GM18907 (cell line): ENCODE results near the gene PLPP3.

ENCODE experiments used
- ATAC-seq: cut with Tn5 transposase; IDR thresholded peaks from one replicate; pipeline ENCODE4 v1.9.1; 2021; ENCODE audit warnings: mild to moderate bottlenecking, moderate library complexity; ENCODE audit not compliant: unreplicated experiment

The PLPP3 gene

GRCh38 chr1:56548571-56548970, 30.8 kb downstream of the PLPP3 start:
- ATAC-seq = no peak

GRCh38 chr1:56547977-56548376, 31.4 kb downstream of the PLPP3 start:
- ATAC-seq = no peak

GRCh38 chr1:56547473-56547872, 31.9 kb downstream of the PLPP3 start:
- ATAC-seq = no peak

- ATAC-seq = no peak
These were observed 33.7 kb downstream of the PLPP3 start for GRCh38 chr1:56545711-56546110.

GRCh38 chr1:56543783-56544612, 35.4 kb downstream of the PLPP3 start:
- no peak for ATAC-seq

GRCh38 chr1:56542651-56543050, 36.7 kb downstream of the PLPP3 start:
- ATAC-seq = no peak

GRCh38 chr1:56541408-56541807, 38.0 kb downstream of the PLPP3 start:
- ATAC-seq = no peak

- no peak for ATAC-seq
These were observed 38.9 kb downstream of the PLPP3 start for GRCh38 chr1:56540467-56540866.

GRCh38 chr1:56539520-56539931, 39.8 kb downstream of the PLPP3 start:
- no peak for ATAC-seq

- no peak for ATAC-seq
These were observed 40.8 kb downstream of the PLPP3 start for GRCh38 chr1:56538532-56538931.

- ATAC-seq = no peak
These were observed 41.7 kb downstream of the PLPP3 start for GRCh38 chr1:56537660-56538059.

GRCh38 chr1:56535939-56536338, 43.4 kb downstream of the PLPP3 start:
- ATAC-seq = no peak

GRCh38 chr1:56535362-56535761, 44.0 kb downstream of the PLPP3 start:
- no peak for ATAC-seq

- no peak for ATAC-seq
These were observed 45.2 kb downstream of the PLPP3 start for GRCh38 chr1:56534130-56534651.

- peak; percentile 71 for ATAC-seq
These were observed 45.7 kb downstream of the PLPP3 start for GRCh38 chr1:56533621-56534020.

- ATAC-seq = peak; percentile 24
These were observed 46.2 kb downstream of the PLPP3 start for GRCh38 chr1:56533197-56533596.

GRCh38 chr1:56532350-56532683, 47.0 kb downstream of the PLPP3 start:
- no peak for ATAC-seq

GRCh38 chr1:56531624-56532349, 47.6 kb downstream of the PLPP3 start:
- ATAC-seq = no peak

- no peak for ATAC-seq
These were observed 49.6 kb downstream of the PLPP3 start for GRCh38 chr1:56529801-56530200.

GRCh38 chr1:56527548-56528302, 51.6 kb downstream of the PLPP3 start:
- ATAC-seq = no peak

GRCh38 chr1:56526571-56527174, 52.7 kb downstream of the PLPP3 start:
- ATAC-seq = peak; percentile 69
